SK-N-MC (cell line): ENCODE data around the gene SORBS1.

Experiments
- EZH2 ChIP-seq: fragments of 200-600 bp; sonication (generic); IDR thresholded peaks from one replicate; pipeline ENCODE4 v1.6.1; 2017; ENCODE audit warnings: antibody characterized with exemption
- POLR2AphosphoS5 ChIP-seq: IDR thresholded peaks from 2 replicates; pipeline ENCODE4 v1.6.1; 2012; ENCODE audit warnings: mild to moderate bottlenecking, low read depth, low read length, borderline replicate concordance

DNA sequence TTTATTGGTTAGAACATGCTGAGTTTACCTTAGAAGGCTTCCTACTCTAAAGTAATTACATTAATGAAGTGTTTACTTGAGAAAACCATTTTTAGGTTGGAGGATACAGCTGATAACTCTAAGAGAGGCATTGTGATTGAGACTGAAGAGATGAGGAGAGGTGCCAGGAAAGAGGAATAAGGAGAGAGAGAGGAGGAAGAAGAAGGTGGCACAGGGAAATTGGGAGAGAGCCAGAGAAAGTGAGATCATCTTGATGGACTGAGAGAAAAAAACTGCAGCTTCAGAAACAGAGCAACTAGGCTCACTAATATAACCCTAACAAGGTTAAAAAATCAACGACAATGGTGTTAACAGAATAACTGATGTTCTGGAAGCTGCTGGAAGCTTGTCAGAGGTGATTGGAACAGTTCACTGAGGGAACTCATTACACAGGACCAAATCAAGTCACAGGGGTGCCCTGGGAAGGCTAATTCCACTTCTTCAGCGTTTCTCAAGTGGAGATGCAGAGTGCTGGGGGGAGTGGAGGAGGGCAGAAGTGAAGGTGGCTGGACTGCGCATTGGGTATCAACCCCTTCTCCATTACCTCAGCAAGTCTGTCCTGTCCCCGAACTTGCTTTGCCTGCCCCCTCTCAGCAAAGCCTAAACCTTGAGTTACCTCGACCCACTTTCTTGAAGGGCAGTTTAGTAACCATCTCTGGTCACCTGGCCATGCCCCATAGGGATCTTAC lies 6.9 kb upstream of the SORBS1 start:
- TF ChIP-seq EZH2 = no peak
- no peak for TF ChIP-seq POLR2AphosphoS5
